CD4-positive, alpha-beta T cell treated with Interleukin-4 for 4 hours (primary cell): Measurements from ENCODE around the gene ANXA6.

Experiments
- DNase-seq: peaks from one replicate; pipeline ENCODE4 v3.0.0-alpha.2; 2020

Gene ANXA6

DNA sequence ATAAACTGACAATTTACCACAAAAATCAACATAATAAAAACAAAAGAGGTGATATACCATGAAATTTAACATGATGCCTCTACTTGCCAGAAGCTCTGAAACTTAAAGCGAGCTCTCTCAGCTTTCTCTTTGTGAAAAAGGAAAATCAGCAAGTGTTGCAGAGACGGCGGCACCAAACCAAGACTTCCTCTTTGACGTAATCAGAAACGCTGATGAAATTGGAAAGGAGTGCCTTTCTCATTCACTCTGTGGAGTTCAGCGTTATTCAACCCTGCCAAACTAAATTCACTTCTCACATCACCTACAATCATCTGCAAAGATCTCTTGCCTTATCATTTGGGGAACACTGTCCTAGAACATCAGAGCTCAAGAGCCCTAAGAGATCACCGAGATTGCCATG, 32.2 kb downstream of the ANXA6 start:
- no peak for DNase-seq

DNA sequence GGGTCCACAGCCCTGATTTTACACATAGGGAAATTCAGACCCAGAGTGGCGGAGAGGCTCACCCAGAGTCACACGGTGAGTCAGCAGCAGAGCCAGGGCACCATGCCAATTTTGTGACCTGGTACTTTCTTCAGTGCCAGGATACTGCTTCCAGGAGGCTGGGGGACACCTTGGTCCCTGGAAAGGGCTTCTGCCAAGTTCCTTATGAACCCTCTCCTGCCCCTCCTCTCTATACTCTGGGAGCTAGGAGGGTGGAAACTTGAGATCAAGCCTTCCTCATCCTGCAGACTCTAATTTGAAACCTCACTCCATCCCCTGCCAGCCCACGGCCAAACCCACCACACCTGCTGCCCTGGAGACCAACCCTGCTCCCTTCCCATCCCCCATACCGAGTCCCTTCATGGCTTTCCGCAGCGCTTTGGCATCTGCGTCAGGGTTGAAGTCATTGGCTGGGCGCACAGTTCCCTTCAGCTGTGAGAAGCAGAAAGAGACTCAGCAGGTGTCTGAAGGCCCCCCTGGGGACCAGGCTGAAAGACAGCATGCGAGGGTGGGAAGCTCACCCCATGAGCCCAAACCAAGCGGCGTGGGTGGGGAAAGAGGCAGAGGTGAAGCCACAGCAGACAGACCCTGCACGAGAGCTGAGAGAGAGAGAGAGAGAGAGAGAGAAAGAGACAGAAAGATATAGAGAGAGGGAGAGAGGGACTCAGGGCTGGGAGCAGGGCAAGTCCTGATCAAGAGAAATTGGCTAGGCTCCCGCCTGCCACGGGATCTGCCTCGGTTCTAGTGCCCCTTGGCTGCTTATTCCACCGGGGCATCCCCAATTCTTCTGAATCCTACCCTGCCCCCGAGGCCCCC, 33.5 kb downstream of the ANXA6 start:
- no peak for DNase-seq

DNA sequence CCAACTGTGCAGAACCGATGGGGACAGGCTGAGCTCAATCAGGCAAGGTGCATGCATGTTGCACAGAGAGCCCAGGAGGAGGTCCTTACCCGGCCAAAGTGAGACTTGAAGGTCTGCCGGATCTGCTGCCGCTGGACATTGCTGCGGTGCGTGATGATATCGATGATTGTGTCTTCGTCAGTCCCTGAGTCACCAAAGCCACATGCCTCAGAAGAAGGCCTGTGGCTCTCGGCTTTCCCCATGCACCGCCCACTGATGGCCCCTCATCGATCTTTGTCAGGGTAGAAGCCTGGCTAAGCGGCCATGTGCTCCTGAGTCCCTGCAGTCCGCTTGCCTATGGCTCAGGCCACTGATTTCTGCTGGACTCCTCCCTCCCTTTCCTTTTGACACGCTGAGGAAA, 34.8 kb downstream of the ANXA6 start:
- no peak for DNase-seq

DNA sequence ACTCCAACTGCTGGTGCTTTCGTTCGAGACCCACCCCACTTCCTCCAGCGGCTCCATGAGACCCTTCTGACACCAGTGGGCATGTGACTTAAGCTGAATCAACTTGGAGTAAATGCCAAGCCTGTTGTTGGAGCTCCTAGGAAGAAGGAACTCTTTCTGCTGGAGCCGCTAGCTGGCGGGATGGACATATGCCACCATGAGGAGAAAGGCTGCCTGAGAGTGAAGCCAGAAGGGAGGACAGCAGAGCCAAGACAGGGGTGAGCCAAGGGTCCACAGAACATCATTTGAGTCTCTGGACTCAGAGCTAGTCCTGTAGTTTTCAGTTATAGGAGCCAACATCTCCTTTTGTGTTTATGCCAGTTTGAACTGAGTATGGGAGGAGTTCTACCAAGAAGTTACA, 35.9 kb downstream of the ANXA6 start:
- DNase-seq = no peak

DNA sequence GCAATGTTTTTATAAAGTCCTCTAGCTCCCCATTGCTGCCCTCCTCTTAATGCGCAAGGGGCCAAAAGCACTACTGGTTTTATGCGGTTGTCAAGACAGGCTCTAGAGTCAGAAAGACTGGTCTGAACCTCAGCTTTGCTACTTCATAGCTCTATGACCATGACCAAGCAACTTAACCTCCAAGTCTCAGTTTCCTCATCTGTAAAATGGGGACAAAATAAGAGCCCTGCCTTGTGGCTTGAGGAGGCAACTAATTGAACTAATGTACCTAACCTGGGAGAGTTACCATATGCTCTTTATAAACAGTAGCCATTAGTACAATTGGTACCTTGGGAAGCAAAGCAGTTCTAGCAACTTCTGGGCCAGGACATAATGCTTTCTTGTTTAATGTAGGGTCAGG, 36.5 kb downstream of the ANXA6 start:
- DNase-seq = no peak

DNA sequence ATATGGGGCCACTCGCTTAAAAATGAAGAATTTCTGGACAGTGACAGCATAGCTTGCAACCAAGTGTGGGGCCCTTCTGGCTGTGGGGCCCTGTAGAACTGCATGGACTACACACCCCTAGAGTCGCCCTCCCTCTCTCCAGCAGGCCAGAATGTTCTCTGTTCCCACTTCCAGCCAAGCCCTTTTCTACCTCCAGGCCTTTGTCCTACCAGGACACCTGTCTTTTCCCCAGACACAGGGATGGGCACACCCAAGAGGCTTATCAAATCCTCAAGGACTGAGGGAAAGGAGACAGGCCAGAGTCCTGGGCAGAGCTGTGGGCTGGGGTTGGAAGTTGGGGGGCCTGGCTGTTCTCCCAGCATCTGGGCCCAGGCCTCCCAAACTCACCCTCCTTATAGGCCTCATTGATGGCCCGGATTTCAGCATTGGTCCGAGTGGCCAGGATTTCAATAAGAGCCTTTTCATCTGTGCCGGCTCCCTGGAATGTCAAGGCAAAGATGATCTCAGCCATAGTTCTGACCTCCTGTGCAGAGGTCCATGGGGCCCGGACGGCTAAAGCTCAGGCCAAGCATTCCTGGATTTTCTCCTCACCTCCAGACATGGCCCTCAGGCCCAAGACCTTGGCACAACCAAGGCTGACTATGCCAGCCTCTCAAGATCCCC, 38.5 kb downstream of the ANXA6 start:
- DNase-seq = no peak

DNA sequence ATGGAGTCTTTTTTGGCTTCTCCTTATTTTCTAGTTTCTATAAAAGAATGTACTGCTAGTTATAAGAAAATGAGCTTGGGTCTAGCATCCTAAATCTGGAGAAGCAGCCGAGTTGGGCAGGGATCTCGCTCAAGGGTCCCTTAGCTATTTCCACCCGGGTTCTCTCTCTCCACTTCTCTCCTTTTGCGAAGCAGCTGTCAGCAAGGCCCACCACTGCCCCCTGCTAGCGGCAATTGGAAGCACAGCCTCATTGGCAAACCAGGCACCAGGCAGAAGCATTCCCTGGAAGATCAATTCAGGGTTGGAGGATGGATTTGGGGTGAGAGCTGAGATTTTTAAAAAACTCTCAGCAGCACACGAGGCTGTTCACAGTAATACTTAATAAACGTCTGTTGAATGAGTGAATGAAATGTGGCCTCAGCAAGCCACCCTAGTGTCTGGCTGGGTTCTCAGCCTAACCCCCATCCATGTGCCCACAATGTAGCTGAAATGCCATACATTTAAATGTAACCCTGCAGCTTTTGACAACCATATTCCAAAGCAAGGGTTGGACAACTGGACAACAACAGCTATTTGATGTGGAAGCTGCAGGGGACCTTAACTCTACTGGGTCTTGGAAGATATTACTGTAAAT, 42.2 kb downstream of the ANXA6 start:
- DNase-seq = peak; percentile 70

DNA sequence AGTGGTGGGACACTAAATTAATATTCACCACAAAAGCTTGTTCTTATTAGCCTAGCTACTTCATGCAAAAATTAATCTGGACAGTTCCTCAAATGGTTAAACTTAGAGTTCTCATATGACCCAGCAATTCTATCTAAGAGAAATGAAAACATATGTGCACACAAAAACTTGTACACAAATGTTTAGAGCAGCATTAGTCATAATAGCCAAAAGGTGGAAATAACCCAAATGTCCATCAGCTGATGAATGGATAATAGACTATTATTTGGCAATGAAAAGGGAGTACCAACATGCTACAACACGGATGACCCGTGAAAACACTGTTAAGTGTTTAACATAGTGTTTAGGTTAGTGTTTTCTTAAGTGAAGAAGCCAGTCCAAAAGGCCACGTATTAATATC, 43.9 kb downstream of the ANXA6 start:
- DNase-seq = no peak

DNA sequence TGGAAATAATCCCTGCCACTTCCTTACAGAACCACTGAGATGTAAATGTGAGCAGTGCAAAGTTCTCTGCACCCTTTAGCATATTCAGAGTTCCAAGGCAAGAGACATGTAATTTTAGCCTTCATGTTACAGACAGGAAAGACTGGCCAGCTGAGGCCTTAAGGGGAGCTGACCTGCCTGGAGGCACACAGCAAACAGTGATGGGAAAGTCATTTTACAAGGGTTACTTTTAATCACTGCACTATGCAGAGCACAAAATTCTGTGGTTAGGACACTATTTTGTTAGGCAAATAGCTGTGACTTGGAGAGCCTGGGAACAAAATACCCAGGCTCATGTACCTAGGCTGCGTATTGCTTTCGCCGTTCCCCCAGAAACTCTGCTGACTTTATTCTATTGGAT, 46.6 kb downstream of the ANXA6 start:
- DNase-seq = no peak

DNA sequence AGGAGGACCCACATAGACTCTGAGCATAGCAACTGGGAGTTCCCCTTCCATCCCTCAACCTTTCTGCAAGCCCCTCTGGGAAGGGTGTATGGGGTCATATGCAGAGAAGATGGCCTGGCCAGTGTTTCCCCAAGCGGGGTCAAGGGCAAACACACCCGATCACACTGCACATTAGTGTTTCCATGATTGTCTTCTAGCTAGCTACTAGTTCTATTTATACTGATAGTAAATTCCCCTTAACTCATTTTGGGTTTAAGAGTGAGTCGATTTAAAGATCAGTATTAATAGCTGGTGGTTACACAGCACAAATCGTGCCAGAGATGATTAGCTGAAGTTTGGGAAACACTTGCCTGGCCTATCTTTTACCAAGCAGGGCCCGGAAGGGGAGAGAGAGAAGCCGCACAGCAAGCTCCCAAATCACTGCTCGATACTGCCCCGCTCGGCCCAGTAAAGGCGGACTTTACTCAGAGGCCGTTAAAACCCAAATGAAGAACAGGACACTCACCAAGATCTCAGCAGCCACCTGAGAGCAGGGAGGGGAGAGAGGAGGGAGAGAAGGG, 47.4 kb downstream of the ANXA6 start:
- no peak for DNase-seq

DNA sequence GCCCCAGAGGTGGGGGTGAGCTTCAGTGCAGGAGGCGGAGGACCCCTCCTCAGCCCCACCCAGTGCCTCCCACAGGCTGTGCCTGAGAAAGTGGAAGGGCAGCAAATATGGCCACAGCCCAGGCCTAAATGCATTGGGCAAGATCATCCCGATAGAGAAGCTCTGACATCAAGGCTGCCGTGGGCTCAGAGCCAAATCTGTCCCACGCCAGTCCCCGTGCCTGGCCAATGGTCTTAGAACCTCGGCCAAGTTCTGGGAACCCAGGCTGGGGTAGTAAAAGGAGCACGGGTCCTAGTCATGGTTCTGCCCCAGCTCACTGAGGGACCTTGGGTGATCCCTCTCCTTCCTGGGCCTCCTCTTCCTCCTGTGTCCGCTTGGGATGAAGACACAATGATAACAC, 49.0 kb downstream of the ANXA6 start:
- DNase-seq = no peak

DNA sequence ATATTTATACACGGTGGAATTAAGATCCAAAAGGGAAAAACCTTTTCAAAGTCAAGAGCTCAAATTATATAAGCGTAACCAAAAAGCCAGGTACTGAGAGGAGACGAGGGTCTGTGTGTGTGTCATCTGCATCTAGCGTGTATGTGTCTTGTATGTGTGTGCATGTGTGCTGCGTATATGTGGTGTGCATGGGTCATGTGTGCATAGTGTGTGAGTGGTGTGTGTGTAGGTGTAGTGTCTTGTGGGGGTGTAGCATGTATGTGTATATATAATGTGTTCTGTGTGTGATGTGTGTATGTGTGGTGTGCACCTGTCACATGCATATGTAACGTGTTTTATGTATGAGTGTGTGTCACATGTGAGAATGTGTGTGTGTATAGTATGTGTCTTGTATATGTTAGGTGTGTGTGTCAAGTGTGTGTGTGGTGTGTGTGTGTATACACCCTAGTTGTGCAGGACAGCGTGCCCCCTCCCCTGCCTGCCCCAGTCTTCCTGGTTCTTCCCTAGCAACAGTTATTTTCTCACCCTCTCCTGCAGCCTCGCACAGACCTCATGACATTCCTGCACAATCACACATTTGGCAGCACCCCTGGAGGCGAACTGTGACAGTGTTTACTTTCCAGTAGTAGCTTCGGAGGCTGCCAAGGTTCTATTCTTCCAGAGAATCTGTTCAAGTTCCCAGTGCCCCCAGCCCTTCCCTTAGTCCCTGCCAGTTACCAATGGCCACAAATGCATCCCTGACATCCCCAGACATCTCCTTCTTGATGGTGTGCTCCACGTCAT, 49.6 kb downstream of the ANXA6 start:
- no peak for DNase-seq

DNA sequence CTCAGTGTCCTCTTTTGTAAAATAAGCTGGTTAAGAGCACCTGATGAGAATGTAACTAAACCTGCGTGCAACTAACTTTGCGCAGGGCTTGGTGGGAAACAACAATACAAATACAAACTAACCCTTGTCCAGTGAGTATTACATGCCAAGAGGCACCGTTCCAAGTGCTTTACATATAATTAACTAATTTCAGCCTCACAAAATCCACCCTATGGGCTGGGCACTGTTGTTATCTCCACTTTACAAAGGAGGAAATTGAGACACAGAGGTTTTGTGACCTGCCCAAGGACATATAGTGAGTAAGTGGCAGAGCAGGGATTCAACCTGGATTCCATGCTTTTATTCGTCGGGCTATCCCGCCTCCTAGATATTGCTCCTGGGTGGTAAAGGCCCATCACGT, 50.5 kb downstream of the ANXA6 start:
- no peak for DNase-seq

DNA sequence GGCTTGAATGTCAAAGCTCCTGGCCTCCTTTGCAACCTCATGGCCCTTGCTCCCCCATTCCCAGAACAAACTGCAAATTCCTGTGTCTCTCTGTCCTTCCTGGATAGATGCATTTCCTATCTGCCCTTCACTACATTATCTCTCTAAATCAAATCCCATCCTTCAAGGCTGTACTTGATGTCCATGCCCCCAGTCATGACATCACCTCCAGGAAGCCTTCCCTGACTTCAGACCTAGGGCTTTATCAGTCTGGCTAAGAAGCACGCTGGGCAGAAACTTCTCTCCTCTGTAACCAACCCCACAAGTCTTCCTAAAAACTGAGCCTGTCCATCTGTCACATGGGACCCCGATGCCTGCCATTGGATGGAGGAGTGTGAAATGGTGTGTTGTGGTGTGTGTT, 51.1 kb downstream of the ANXA6 start:
- DNase-seq = no peak

DNA sequence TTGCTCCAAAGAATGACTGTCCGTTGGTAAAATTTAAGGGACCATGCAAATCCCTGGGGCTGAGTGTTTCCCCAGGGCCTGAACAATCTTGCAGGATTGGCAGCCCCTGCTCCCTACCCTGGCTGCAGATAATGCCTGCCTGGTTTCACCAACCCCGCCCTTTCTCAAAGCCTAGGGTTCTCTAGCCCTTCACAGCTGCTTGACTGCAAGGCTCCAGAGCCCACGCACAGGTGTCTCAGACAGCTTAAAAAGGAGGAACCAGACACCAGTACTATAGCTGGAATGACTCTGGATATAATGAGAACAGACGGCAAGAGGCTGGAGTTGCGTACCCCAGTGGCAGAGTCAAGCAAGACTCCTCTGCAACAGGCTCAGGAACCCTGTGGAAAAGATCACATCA, 51.5 kb downstream of the ANXA6 start:
- no peak for DNase-seq

DNA sequence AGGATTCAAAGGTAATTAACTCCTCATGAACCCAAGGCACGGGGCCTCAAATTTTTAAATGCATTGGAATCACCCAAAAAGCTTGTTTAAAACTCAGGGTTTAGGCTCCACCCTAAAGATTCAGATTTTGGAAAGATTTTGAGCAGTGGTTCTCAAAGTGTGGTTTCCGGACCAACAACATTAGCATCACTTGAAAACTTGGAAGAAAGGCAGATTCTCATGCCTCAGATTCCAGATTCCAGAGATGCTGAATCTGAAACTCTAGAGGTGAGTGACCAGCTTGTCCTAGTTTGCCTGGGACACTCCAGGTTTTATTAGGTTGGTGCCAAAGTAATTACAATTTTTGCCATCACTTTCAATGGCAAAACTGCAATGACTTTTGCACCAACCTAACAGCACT, 52.0 kb downstream of the ANXA6 start:
- no peak for DNase-seq

DNA sequence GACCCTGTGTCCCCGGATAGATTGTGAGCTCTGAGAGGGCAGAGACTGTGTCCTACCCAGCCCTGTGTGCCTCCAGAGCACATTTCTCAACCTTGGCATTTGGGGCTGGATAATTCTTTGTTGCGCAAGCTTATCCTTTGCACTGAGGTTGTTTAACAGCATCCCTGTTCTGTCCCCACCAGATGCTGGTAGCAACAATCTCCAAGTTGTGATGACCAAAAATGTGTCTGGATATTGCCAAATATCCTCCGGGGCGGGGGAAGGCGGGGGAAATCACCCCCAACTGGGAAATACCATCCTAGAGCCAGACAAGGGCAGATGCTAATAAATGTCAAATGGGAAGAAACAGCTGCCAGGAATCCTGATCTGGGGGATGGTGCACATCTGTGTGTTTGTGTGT, 52.8 kb downstream of the ANXA6 start:
- DNase-seq = no peak

DNA sequence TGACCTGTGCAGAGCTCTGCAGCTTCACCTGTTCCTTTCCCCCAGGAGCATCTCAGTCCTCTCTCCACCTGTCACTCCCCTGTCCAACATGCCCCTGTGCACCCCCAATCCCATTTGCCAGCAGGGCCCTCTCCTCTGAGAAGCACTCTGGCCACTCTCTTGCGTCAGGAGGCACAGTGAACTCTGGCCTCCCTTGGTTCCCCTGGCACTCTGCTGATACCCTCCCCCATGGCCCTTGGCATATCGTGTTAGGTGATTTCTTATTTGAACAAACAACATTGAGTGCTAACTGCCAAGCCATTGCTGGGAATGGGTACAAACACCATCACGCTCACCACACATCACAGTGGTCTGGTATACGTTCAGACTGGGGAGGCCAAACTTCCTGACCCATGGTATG, 55.8 kb downstream of the ANXA6 start:
- no peak for DNase-seq

DNA sequence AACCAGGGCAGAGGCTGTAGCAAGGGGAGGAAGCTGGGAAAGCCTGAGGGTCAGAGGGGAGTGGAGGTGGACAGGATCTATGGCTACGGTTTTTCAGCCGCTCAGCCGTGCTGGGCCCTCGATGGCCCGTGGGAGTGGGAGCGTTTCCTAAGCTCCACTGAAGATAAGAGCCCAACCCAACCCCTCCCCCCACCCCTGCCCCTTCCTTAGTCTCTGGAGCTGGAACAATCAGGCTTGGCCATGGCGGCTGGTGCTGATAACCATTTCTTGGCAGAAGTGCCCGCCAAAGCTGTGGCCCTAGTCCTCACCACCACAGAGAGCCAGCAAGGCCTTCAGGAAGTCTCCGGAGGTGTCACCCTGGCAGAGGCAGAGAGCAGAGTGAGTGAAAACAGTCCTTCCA, 56.4 kb downstream of the ANXA6 start:
- DNase-seq = no peak

DNA sequence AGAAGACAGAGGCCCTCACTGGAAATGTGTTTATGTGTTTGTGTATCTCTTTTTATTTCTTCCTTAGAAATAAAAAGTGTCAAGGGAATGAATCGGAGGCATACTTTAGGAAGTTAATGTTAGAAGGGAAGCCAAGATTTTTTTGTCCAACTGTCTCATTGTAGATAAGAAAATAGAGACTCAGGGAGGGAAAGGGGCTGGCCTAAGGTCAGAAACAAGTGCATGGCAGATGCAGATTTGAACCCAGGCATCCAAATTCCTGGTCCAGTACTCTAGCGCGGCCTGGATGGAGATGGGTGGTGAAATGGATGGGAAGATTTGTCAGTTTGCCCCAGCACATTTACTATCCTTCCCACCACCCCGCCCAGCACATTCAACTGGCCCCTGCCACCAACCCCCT, 56.9 kb downstream of the ANXA6 start:
- no peak for DNase-seq

DNA sequence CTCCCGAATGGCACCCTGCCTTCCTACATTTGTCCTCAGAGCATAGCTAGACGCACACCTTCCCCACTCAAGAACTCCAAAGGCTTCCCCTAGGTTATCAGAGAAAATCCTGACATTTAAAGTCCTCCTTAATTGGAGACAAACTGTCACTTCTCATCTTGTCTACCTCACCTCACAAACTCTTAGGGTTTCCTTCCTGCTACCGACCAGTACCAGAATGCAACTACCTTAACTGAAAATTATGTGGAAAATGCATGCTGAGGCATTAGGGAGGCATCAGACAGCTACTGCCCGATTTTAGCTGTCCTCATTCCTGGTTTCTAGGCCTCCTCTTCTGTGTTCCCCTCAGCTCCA, 58.8 kb downstream of the ANXA6 start:
- no peak for DNase-seq

DNA sequence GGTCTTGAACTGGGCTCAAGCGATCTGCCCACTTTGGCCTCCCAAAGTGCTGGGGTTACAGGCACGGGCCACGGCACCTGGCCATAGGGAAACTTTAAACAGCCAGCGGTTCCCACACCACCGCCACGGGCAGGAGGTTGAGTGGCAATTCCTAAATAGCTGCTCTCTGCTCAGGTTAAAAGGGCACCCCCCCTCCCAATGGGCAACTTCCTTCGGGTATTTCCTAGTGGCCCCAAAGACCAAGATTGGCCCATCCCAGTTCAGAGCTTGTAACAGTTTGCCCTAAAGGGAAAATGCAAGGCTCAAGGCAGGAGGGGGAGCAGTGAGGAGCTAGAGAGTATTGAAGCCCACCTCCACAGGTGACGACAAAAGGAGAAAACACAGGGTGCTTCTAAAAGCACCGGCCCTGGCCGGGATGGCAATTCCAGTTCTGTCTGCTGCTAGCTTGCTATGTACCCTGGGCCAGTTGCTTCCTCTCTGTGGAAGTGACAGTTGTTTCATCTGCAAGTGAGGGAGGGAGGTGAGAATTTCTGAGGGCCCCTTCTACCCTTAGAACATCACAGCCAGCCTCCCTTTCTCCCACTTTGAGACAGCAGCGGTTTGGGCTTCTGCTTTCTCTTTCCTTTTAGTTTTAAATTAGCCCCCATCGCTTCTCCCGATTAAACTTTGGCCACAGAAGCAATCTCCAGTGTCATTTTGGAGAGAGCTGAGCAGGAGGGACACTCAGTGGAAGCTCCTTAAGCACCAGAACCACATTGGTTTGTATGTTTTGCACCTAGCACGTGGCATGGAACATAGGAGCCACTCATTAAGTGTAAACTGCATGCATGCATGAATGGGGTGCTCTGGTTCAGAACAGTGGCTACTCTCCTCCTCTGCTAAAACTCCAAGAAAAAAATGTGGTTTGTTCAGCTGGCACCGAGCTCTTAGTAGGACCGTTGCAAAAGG, 59.5 kb downstream of the ANXA6 start:
- DNase-seq = peak; percentile 40
